ENCODE results near the gene SEC24C. TPM values are rescaled to one million over a fixed set of nuclear protein-coding genes. Genes with fewer than 3 reads are reported as not detected.

The SEC24C gene
- polyA plus RNA-seq, 1 experiment: 86.9 TPM

DNA sequence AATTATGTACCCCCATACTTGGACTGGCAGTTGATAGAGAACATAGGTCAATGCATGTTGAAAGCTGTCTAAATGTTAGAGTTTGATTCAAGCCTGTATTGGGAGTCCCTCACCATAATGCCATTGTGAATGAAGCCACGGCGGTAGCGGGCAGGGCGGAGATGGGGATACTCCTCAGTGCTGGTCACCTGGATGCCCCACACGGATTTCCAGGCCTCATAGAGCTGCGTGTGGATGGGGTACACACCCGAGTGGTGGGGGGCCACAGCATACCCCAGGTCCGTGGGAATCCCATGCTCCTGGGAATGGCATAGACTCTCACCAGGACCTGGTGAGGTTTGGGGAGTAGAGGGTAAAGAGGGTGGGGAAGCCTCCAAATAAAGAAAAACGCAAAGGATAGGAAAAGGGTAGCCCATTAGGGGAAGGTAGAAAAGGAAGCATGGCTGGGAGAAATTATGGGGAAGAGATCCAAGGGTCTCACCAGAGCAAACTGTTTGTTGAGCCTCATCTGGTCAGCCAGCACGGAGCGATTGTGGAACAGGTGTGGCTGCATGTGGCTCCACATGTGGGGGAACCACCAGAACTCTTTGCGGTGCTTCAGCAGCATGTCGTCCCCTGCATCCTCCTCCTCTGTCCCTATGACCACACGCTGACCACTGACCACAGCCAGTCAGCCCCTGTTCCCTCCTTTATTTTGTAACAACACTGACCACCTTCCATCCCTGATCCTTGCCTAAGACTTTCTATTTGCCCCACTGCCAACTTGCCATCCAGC, 62.2 kb downstream of the SEC24C start:
- H3K27ac ChIP-seq (ENCODE audit: low read depth, low read length): no peak overlapping the region
- no peaks in the 10 kb centered on the region for H3K27me3 ChIP-seq (ENCODE audit: control insufficient read depth, insufficient read depth, low read length)
- CTCF ChIA-PET: interaction anchor here (0.6 kb wide), 1 partner anchor 163 kb away, joined by 3 read pairs; no protein-coding TSS in a partner anchor
- no peak overlapping the region for H3K4me3 ChIP-seq (ENCODE audit: low read depth, low read length)
- TF ChIP-seq, protein P1, sequence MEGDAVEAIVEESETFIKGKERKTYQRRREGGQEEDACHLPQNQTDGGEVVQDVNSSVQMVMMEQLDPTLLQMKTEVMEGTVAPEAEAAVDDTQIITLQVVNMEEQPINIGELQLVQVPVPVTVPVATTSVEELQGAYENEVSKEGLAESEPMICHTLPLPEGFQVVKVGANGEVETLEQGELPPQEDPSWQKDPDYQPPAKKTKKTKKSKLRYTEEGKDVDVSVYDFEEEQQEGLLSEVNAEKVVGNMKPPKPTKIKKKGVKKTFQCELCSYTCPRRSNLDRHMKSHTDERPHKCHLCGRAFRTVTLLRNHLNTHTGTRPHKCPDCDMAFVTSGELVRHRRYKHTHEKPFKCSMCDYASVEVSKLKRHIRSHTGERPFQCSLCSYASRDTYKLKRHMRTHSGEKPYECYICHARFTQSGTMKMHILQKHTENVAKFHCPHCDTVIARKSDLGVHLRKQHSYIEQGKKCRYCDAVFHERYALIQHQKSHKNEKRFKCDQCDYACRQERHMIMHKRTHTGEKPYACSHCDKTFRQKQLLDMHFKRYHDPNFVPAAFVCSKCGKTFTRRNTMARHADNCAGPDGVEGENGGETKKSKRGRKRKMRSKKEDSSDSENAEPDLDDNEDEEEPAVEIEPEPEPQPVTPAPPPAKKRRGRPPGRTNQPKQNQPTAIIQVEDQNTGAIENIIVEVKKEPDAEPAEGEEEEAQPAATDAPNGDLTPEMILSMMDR (IDR thresholded peaks at IDR 0.05; ENCODE audit: low read depth, low read length): no peak
- DNase-seq (ENCODE audit: low read depth, low spot score): no peak
- POLR2A ChIA-PET: no interaction called here
- no peaks in the 10 kb centered on the region; the same call in 1 of the 2 replicates for H3K9me3 ChIP-seq (ENCODE audit: control insufficient read depth, insufficient read depth, low read length)

DNA sequence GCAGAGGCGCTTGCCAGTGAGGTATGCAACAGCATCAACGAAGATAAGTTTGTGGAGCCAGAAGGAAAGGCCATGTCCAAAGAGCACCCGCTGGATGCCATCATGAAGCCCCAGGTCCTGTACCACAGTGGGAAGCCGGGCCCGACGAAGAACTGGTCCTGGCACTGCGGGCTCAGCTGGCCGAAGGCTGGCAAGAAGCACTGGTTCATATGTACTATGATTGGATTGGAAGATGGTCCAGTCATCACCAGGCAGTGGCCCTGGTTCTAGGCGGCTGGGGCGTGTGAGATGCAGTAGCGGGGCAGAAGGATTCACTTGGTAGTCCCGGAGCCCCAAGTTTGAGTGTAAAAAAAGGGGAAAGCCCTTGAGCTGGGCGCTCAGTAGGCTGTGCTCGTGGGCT, 63.3 kb downstream of the SEC24C start:
- Histone ChIP-seq H3K9me3 (ENCODE audit: control insufficient read depth, insufficient read depth, low read length) (no peaks in the 10 kb centered on the region; the same call in 1 of the 2 replicates), H3K4me3 (ENCODE audit: low read depth, low read length) (no peak overlapping the region)
- CTCF ChIA-PET: no interaction called here

DNA sequence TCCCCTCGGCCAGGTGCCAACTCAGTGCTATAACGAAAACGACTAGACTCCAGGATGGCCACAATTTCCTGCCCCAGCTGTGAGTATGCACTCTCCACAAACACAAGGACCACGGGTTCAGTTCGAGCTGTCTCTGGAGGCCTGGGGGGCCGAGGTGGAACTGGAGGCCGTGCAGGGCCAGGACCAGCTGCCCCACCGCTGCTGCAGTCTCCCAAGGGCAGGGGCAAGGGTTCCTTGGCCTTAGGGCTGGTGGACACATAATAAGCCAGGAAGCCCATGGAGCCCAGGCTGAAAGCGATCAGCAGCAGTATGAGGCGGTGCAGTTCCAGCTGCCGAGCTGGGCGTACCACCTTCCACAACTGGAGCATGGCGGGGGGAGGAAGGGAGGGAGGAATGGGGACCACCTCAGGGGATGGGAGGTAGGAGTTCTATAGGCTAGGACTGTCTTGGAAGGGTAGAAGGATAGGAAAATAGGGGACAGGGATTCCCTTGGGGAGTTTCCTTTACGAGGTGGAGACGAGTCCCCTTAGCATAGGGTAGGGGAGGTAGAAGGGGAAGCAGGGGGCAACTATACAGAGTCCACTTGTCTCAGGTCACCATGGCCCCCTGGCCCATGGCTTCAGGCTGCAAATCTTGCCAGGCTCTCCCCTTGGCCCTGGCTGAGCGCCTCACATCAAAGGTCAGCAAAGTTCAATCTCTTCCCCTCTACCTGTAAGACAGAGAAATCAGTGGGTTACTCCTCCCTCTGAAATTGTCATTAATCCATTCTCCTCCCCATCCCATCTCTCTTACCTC, 64.0 kb downstream of the SEC24C start:
- ChIA-PET POLR2A (interaction anchor here (0.6 to 0.7 kb wide), 3 partner anchors 9 to 1426 kb away, joined by 3 to 5 read pairs (median 4); partner anchors contain the start of gene PPP3CB), CTCF (no interaction called here)
- TF ChIP-seq, protein P1 (IDR thresholded peaks at IDR 0.05; ENCODE audit: low read depth, low read length): no peak
- Histone ChIP-seq H3K27ac (ENCODE audit: low read depth, low read length) (no peak overlapping the region), H3K27me3 (ENCODE audit: control insufficient read depth, insufficient read depth, low read length) (no peaks in the 10 kb centered on the region), H3K4me3 (ENCODE audit: low read depth, low read length) (no peak overlapping the region), H3K9me3 (ENCODE audit: control insufficient read depth, insufficient read depth, low read length) (no peaks in the 10 kb centered on the region; the same call in 1 of the 2 replicates)
- DNase-seq (ENCODE audit: low read depth, low spot score): no peak

More for the DNA sequence above, 63.3 kb downstream of the SEC24C start:
- TF ChIP-seq, protein P1 (IDR thresholded peaks at IDR 0.05; ENCODE audit: low read depth, low read length): no peak
- Histone ChIP-seq H3K27me3 (ENCODE audit: control insufficient read depth, insufficient read depth, low read length) (no peaks in the 10 kb centered on the region), H3K27ac (ENCODE audit: low read depth, low read length) (no peak overlapping the region)
- no peak for DNase-seq (ENCODE audit: low read depth, low spot score)
- POLR2A ChIA-PET: no interaction called here

DNA sequence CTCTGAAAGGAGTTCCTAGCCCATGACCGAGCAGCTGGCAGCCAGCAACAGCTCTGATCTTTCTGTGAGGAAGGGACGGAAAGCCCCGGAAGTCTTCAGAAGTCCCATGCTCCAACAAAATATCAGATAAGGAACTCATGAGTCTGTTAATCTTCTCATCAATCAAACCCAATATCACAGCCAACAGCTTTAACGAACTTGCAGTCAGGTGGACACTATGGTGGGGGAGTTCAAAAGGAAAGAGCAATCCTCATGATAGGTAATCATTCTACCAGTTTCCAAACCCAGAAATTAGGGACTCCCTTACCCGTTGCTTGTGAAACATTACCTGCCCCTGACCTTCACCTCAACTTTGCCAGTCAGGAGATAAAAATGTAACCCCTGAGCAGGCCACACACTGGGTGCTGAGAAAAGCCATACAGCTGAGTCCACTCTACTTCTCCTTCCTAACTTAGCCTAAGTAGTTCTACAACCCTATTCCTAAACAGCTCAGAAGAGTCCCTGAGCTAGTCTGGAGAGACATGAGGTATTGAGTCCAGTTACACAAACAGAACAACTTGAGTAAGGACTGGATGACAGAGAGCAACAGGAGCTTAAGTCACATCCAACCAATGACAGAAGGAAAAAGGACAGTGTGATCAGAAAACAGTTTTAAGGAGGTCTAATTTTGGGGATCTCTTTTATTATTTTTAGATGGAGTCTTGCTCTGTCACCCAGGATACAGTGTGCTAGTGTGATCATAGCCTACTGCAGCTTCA, 65.1 kb downstream of the SEC24C start:
- Histone ChIP-seq H3K27ac (ENCODE audit: low read depth, low read length) (no peak overlapping the region), H3K4me3 (ENCODE audit: low read depth, low read length) (no peak overlapping the region), H3K27me3 (ENCODE audit: control insufficient read depth, insufficient read depth, low read length) (no peaks in the 10 kb centered on the region), H3K9me3 (ENCODE audit: control insufficient read depth, insufficient read depth, low read length) (no peaks in the 10 kb centered on the region; the same call in 1 of the 2 replicates)
- DNase-seq (ENCODE audit: low read depth, low spot score): no peak
- ChIA-PET POLR2A (interaction anchor here (0.7 kb wide), 2 partner anchors 10 to 1425 kb away, joined by 3 to 5 read pairs; no protein-coding TSS in a partner anchor), CTCF (interaction anchor here (0.6 kb wide), 1 partner anchor 1423 kb away, joined by 7 read pairs; no protein-coding TSS in a partner anchor)
- TF ChIP-seq, protein P1 (IDR thresholded peaks at IDR 0.05; ENCODE audit: low read depth, low read length): no peak
